Loucy (cell line): Measurements from ENCODE around the gene AXDND1.

ENCODE experiments used
- H2AFZ ChIP-seq: fragments of 200-600 bp; sonication (generic); 2 replicates; pipeline ENCODE4 v1.6.0; 2016; ENCODE audit warnings: antibody characterized with exemption, mild to moderate bottlenecking, low read length, moderate library complexity
- H3F3A ChIP-seq: fragments of 200-600 bp; 2 replicates; pipeline ENCODE4 v1.6.0; 2016; ENCODE audit warnings: antibody characterized with exemption, low read depth, mild to moderate bottlenecking
- H3K27me3 ChIP-seq: fragments of 200-600 bp; sonication (generic); 2 replicates; pipeline ENCODE4 v1.6.1; 2014; ENCODE audit warnings: low read length, mild to moderate bottlenecking; ENCODE audit not compliant: insufficient read depth, poor library complexity, severe bottlenecking
- H3K36me3 ChIP-seq: fragments of 200-600 bp; sonication (generic); 2 replicates; pipeline ENCODE4 v1.6.1; 2016; ENCODE audit warnings: low read length; ENCODE audit not compliant: insufficient read depth
- H3K4me1 ChIP-seq: fragments of 200-600 bp; sonication (generic); 2 replicates; pipeline ENCODE4 v1.5.1; 2014; ENCODE audit warnings: low read length, mild to moderate bottlenecking; ENCODE audit not compliant: insufficient read depth, poor library complexity, severe bottlenecking
- H3K4me2 ChIP-seq: fragments of 200-600 bp; sonication (generic); 2 replicates; pipeline ENCODE4 v1.6.0; 2014; ENCODE audit warnings: antibody characterized with exemption, low read length, low read depth, mild to moderate bottlenecking; ENCODE audit not compliant: poor library complexity, severe bottlenecking
- H3K4me3 ChIP-seq: fragments of 200-600 bp; sonication (generic); 2 replicates; pipeline ENCODE4 v1.5.1; 2014; ENCODE audit warnings: low read length, mild to moderate bottlenecking, mixed read lengths; ENCODE audit not compliant: poor library complexity, severe bottlenecking
- H3K79me2 ChIP-seq: fragments of 200-600 bp; sonication (generic); 2 replicates; pipeline ENCODE4 v1.6.1; 2014; ENCODE audit warnings: low read length; ENCODE audit not compliant: insufficient read depth
- H3K9ac ChIP-seq: fragments of 200-600 bp; sonication (generic); 2 replicates; pipeline ENCODE4 v1.6.0; 2014; ENCODE audit warnings: mild to moderate bottlenecking, low read depth, low read length, moderate library complexity; ENCODE audit not compliant: poor library complexity, severe bottlenecking
- H3K9me2 ChIP-seq: fragments of 200-600 bp; sonication (generic); replicated peaks from 2 replicates; pipeline ENCODE4 v1.6.1; 2016; ENCODE audit warnings: low read depth, low read length, mixed read lengths
- H3K9me3 ChIP-seq: fragments of 200-600 bp; sonication (generic); 2 replicates; pipeline ENCODE4 v1.6.1; 2014; ENCODE audit warnings: mild to moderate bottlenecking, antibody characterized with exemption, low read length, low read depth; ENCODE audit not compliant: insufficient read depth
- H4K20me1 ChIP-seq: fragments of 200-600 bp; sonication (generic); 2 replicates; pipeline ENCODE4 v1.6.0; 2014; ENCODE audit warnings: antibody characterized with exemption, low read length, mild to moderate bottlenecking; ENCODE audit not compliant: insufficient read depth, poor library complexity, severe bottlenecking
- CTCF ChIP-seq: fragments of 200-600 bp; sonication (generic); conservative IDR thresholded peaks from 2 replicates; pipeline ENCODE4 v1.5.1; 2014; ENCODE audit warnings: mild to moderate bottlenecking, antibody characterized with exemption, low read length
- EZH2phosphoT487 ChIP-seq: fragments of 200-600 bp; IDR thresholded peaks from 2 replicates; pipeline ENCODE4 v1.6.1; 2018; ENCODE audit warnings: antibody characterized with exemption, mild to moderate bottlenecking, moderate library complexity, borderline replicate concordance

The AXDND1 gene

GRCh38 chr1:179599623-179600249 lies 234.0 kb downstream of the AXDND1 start:
- no peaks in the 10 kb centered on the region for H3K9me3 ChIP-seq
- no peaks in the 10 kb centered on the region for H3K79me2 ChIP-seq
- H4K20me1 ChIP-seq, result no peaks in the 10 kb centered on the region
- no peak for TF ChIP-seq EZH2phosphoT487
- TF ChIP-seq CTCF, result peak; percentile 72
- no peaks in the 10 kb centered on the region for H3F3A ChIP-seq
- H3K36me3 ChIP-seq, result no peaks in the 10 kb centered on the region
- H3K9ac ChIP-seq, result no peak overlapping the region
- H3K4me1 ChIP-seq, result no peaks in the 10 kb centered on the region
- no peaks in the 10 kb centered on the region for H3K9me2 ChIP-seq
- no peak overlapping the region for H2AFZ ChIP-seq
- no peaks in the 10 kb centered on the region for H3K27me3 ChIP-seq
- no peak overlapping the region for H3K4me3 ChIP-seq
- H3K4me2 ChIP-seq, result no peak overlapping the region

- Histone ChIP-seq H3K9ac (no peak overlapping the region), H3K79me2 (no peaks in the 10 kb centered on the region), H2AFZ (no peak overlapping the region), H3K9me2 (no peaks in the 10 kb centered on the region), H3K4me1 (no peaks in the 10 kb centered on the region), H3K4me3 (no peak overlapping the region), H3F3A (no peaks in the 10 kb centered on the region), H3K36me3 (no peaks in the 10 kb centered on the region), H3K27me3 (no peaks in the 10 kb centered on the region), H4K20me1 (no peaks in the 10 kb centered on the region), H3K9me3 (no peaks in the 10 kb centered on the region), H3K4me2 (no peak overlapping the region)
- TF ChIP-seq CTCF (no peak), EZH2phosphoT487 (no peak)
Measured at GRCh38 chr1:179601093-179601492, 235.3 kb downstream of the AXDND1 start.
